SKM-1 (cell line): Measurements from ENCODE around the gene TRIM39.
"Not testable (repeated sequence)": the region's sequence is repeated elsewhere in the genome, so short reads cannot be mapped to it uniquely, and the experiment has no call there.

Experiments
- DNase-seq: peaks from one replicate; lab custom pipeline; 2025; ENCODE audit not compliant: unreplicated experiment; lab: John Stamatoyannopoulos, UW

TRIM39 gene

GRCh38 chr6:30361661-30362060 lies 34.9 kb downstream of the TRIM39 start:
- no peak for DNase-seq

GRCh38 chr6:30363459-30363858 lies 36.7 kb downstream of the TRIM39 start:
- no peak for DNase-seq

- DNase-seq = no peak
These were observed 37.9 kb downstream of the TRIM39 start for GRCh38 chr6:30364591-30364990.

- not testable (repeated sequence) for DNase-seq
These were observed 42.6 kb downstream of the TRIM39 start for GRCh38 chr6:30369280-30369679.

GRCh38 chr6:30378290-30378937 lies 51.7 kb downstream of the TRIM39 start:
- no peak for DNase-seq

DNA sequence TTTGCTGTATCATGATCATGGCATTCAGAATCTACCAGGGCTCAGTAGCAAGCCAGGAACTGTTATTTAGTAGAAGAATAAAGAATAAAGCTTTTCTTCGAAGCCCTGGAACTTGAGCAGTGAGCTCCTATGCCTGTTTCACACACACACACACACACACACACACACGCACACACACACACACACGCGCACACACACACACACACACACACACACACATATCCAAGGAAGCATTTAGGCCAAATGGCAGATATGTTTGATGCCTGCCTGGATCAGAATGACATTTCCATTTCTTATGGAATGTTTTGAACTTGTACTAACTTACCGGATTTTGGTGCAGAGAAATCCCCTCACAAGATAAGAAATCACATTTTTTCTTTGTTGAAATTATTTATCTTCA lies 53.7 kb downstream of the TRIM39 start:
- DNase-seq = no peak

DNA sequence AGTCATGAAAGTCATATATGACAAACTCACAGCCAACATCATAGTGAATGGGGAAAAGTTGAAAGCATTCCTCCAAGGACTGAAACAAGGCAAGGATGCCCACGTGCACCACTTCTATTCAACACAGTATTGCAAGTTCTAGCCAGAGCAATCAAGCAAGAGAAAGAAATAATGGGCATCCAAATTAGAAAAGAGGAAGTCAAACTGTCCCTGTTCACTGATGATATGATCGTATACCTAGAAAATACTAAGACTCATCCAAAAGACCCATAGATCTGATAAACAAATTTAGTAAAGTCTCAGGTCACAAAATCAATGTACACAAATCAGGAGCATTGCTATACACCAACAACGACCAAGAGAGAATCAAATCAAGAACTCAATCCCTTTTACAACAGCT lies 59.4 kb downstream of the TRIM39 start:
- DNase-seq = no peak

DNA sequence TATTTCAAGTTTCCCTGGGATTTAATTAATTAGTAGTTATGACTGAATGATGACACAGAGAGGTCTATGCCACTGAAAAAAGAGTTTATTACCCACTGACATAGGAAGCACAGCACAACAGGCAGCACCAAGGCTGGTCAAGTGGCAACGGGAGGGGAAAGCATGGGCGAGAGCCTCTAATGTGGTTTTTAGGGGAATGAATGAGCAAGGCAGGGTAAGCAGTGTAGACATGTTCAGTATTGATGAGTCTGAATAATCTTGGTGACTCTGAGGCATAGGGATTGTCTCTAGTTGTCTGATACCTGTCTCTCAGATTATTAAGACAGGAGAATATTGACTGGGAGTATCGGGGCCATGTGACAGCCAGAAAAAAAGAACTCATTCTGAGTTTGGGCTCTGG lies 64.5 kb downstream of the TRIM39 start:
- DNase-seq = no peak
